GM21528 (cell line): ENCODE measurements around the gene NIPAL4.
"Not testable (repeated sequence)": the region's sequence is repeated elsewhere in the genome, so short reads cannot be mapped to it uniquely, and the experiment has no call there.

ENCODE experiments used
- ATAC-seq: cut with Tn5 transposase; IDR thresholded peaks from one replicate; pipeline ENCODE4 v1.9.1; 2021; ENCODE audit warnings: mild to moderate bottlenecking, moderate library complexity; ENCODE audit not compliant: unreplicated experiment, low FRiP score

Gene NIPAL4

DNA sequence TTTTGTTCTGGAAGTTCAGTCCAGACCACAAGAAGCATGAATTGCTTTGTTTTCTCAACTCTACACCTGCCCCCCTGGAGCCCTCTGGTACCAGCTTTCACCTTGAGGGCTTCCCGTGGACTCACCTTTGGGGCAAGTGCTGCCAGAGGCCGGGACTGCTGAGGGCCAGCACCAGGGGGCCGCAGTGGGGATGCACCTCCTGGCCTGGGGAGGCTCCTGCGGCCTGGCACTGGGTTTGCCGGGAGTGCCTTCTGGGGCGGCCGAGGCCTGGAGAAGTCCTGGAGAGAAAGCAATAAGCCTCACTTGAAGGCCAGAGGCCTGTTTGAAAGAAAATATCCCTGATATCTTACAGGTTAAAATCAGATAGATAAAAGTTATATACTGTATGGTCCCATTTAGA lies 21.7 kb downstream of the NIPAL4 start:
- ATAC-seq, result no peak

DNA sequence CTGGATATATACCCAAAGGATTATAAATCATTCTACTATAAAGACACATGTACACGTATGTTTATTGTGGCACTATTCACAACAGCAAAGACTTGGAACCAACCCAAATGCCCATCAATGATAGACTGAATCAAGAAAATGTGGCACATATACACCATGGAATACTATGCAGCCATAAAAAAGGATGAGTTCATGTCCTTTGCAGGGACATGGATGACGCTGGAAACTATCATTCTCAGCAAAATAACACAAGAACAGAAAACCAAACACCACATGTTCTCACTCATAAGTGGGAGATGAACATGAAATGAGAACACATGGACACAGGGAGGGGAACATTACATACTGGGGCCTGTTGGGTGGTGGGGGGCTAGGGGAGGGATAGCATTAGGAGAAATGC lies 22.7 kb downstream of the NIPAL4 start:
- not testable (repeated sequence) for ATAC-seq

DNA sequence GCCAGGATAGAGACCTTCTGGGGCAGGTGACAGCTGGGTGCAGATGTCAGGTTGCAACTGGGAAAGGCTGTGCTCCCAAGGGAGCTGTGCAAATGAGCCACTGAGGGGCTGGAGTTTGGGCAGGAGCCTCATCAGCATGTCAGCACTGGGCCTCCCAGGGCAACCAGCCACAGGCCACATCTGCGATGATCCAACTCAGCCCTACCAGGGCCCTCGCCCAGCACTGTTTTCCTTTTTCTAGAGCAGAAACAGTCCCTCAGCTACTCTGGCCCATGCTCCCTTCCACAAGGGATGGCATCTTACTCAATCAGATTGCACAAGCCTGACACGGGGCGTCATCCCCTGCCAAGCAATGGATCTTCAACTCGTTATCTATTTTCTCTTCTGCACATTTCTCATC lies 24.8 kb downstream of the NIPAL4 start:
- no peak for ATAC-seq

DNA sequence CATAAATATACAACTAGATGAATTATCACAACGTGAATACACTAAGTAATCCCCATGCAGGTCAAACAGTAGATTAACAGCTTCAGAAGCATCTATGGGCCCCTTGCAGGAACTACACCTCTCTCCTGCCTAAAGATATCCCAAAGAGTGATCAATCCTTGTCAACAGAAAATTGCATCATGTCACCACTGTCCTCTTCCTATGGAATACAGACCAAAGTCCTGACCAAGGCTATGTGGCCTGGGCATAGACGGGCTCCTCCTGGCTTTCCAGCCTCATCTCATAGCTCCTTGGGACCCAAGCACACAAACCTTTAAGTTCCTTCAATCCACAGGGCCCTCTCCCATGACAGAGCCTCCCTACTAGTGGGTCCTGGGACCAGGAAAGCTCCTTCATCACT lies 25.3 kb downstream of the NIPAL4 start:
- no peak for ATAC-seq

DNA sequence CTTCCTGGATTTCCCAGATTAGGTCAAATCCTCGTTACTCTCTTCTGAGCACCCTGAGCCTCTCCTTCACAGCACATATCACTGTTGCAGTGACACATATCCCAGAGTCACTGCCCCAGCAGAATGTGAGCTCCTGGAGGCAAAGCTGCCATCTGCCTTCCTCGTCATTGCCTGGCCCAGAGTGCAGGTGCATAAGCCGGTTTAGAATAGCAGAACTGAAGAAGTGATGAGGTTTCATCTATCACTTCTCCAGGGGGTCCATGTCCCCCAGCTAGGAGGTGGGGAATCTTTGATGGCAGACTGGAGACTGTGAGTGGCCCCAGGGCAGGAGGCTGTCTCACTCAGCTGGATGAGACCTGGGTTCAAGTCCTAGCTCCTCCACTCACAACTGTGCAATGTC lies 25.8 kb downstream of the NIPAL4 start:
- ATAC-seq, result peak; percentile 41

DNA sequence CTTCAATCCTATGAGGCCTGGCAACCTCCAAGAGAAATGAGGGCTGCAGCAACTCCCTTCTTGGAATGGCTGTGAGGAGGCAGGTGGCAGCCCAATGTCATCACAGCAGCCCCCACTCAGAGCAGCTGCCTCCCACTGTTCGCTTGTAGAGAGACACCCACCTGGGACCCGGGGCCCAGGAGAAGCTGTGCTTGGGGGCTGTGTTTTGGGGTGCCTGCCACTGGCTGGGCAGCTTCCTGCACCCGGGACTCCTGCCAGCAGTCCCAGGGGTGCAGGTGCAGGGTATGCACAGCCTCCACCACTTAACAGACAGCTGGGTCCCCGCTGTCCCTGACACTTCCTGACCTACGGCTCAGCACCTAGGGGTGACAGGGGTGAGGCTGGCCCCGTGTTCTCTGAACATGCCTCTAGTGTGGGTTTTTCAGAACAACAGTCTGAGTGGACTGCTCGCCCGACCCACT lies 26.2 kb downstream of the NIPAL4 start:
- peak; percentile 60 for ATAC-seq

DNA sequence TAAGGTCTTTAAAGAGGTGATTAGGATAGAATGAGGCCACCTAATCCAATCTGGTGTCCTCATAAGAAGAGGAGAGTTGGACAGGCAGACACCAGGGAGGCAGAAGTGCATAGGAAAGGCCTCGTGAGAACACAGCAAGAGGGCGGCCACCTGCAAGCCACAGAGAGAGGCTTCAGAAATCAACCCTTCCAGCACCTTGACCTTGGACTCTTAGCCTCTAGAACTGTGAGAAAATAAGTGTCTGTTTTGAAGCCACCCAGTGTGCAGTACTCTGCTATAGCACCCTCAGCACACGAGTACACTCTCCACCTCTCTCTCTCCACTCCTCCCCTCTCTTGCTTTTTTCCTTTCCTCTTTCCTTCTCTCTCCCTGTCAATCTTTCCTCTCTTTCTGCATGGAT lies 26.8 kb downstream of the NIPAL4 start:
- peak; percentile 35 for ATAC-seq

DNA sequence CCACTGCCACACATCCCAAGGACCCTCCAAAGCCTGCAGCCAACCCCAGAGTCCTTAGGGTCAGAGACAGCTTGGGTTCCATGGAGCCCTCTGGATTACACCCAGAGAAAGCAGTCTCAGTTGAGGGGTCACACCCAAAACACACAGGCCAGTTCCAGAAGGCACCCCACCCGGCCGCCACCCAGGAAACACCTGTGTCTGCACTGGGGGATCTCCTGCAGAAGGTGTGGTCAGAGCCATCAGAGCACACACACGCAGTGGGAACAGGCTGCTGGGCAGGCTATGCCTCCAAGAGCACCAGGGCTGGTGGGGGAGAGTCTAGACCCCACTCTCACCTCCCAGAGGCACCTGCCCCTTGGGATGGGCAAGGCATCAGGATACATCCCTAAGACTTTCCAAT lies 27.3 kb downstream of the NIPAL4 start:
- ATAC-seq, result peak; percentile 60

DNA sequence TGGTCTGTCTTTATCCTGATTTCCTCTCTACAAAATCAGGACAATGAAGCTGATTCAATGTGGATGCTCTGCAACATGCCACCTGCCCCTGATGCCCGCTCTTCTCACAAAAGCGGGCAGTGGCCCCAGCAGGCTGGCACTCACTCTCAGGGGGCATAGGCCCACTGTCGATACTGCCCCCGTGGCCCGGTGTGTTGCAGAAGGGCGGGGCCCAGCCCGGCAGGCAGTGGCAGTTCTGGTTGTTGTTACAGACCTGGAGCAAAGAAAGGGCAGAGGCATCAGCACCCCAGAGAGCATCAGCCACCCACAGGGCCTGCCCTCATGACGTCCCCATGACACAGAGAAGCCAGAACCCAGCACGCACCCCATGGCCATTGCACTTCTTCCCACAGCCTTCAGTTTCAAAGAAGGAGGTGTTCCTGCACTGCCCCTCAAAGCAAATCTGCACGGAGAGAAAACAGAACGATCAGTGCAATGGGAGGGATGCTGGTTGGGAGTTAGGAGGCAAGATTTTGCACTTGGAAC lies 31.5 kb downstream of the NIPAL4 start:
- ATAC-seq, result no peak

DNA sequence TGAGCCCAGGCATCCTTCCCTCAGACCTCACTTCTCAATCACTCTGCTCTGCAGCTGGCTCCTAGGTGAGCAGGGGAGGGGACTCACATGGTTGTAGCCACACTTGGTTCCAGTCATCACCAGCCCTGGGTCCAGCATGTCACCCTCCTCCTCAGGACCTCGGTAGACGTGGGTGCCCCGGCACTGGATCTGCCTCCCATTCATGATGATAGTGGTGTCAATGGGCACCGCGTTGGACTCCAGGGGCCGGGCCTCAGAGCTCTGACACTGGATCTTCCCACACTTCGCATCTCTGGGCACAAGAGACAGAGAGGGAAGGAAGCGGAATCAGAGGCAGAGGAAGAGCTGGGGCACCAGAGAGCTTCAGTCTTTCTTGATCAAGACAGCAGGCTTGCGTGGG lies 32.9 kb downstream of the NIPAL4 start:
- ATAC-seq, result no peak

DNA sequence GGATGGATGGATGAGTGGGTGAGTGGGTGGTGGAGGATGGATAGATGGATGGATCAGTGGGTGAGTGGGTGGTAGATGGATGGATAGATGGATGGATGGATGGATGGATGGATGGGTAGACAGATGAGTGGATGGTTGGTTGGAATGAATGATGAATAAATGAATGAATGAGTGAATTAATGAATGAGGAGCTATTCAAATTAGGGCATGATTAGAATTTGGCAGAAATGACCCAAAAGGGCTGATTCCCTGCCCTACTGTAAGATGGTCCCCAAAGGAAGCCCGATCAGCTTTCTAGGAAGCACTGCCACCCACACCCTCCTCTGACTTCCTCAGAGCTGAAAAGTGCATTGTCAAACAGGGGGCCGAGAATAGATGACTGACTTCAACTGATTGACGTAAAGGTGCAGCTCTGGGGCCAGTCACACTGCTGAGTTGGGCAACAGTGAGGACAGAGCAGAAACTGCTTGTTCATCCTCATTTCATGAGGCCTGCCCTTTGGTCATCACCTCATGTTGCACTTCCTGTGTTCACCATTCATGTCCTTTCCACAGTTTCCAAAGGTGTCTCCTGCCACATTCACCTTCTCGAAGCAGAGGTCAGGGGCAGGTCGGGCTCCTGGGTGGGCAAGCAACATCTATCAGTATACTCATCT lies 34.3 kb downstream of the NIPAL4 start:
- ATAC-seq, result no peak

DNA sequence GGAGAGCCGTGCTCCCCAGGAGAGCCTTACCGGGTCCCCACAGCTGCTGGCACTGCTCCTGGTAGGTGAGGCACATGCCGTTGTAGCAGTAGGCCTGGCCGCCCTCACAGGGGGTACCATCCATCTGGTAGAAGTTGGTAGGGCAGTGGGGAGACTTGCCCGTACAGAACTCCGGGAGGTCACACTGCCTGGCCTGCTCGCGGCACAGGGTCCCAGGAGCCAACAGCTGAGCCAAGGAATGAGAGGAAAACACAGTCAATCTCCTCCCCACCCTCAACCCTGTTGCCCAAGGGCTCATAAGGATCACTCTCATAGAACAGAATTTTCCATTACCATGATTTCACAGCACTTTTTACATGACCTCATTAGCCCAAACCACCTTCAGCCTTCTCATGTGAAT lies 36.9 kb downstream of the NIPAL4 start:
- no peak for ATAC-seq

DNA sequence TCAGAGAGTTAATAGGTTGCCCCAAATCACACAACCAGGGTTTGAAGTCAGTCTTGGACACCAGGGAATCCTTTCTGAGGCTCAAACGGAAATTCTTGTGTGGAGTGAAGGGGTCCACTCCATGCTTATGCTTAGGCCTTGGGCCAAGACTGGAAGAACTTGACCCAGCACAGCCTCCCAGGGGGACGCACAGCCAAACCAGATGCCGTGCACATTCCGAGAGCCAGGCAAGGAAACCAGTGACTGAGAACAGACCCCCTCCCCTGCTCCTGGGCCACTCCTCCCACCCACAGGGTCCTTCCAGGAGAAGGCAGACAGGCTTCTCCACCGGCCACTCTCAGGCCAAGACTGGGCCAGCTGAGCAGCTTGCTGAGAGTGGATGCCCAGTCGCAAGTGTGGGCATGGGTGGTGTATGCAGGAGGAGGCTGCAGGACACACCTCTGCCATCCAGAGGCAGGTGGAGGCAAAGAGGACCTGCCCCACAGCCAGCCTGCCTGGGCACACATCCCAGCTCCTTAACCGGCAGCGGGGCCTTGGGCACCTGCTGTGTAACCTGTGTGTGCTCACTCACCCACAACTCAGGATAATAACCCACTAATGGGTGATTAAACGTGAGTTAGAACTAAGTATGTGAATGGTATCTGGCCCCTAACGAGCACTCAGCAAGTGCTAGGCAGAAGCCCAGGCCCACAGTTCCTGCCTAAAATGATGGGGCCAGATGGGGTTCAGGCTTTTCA lies 38.0 kb downstream of the NIPAL4 start:
- no peak for ATAC-seq

DNA sequence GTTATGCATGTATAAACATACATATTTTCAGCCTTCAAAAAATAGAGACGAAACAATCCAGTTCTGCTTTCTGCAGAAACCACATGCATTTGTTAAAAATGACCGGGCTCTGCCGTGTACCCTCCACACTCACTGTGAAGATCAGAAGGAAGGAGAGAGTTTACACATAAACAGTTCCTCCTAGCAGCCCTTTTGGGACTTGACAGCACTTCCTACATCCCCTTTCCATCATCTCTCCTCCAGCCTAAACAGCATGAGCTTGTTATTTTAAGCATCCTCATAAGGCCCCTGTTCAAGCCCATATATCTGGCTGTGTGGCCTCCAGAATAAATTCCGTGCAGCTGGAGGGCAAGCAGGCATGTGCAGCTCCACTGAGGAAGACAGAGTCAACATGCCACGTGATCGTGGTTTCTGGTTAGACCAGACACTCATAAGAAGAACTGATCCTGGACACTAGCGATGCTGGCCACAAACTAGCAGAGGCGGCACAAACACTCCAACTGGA lies 42.2 kb downstream of the NIPAL4 start:
- ATAC-seq, result peak; percentile 81

DNA sequence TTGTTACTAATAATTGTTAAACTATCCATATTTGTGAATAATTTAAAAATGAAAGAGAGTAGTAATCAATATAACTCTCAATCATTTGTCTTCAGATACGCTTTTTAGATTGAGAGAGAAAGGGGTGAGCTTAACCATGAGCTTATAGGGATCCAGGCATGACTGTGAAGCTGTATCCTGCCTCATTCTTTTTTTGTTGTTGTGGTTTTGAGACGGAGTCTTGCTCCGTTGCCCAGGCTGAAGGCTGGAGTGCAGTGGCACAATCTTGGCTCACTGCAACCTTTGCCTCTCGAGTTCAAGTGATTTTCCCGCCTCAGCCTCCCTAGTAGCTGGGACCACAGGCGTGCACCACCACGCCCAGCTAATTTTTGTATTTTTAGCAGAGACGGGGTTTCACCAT lies 44.0 kb downstream of the NIPAL4 start:
- ATAC-seq, result no peak

DNA sequence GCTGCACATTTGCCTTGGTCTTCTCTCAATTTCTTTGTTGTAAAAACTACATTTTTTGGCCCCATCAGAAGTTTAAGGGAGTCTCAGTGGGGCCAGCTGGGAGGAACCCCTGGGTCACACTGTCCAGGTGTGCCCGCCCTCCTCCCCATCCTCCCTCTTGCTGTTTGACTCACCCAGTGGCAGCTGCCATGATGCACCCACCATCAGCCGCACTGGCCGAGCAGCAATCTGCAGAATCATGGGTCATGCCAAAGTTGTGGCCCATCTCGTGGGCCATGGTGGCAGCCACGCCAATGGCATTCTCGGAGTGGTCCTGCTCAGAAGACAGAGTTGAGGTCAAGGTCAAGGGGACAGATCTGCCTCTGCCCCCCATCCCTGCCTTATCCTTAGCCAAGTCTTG lies 45.5 kb downstream of the NIPAL4 start:
- no peak for ATAC-seq

DNA sequence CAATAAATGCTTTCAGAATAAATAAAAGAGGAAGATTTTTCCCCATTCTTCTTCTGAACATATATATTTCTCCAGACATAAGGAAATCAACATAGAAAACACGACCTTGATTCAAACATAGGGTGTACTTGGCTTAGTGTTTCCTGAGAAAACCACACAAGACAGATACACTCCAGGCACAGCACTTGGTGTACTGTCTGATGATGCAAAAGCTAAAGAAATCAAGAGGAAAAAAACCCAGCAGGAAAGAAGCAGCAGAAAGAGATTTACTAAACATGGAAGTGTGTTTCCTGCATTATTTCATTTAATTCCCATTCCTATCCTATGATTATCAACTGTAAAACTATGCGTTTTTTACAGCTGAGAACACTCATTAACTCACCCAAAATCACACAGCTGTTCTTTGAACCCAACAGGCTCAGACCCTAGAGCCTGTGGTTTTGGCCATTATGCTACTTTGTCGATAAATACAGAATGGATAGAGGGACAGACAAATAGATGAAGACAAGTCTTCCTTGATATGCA lies 46.1 kb downstream of the NIPAL4 start:
- ATAC-seq, result no peak

DNA sequence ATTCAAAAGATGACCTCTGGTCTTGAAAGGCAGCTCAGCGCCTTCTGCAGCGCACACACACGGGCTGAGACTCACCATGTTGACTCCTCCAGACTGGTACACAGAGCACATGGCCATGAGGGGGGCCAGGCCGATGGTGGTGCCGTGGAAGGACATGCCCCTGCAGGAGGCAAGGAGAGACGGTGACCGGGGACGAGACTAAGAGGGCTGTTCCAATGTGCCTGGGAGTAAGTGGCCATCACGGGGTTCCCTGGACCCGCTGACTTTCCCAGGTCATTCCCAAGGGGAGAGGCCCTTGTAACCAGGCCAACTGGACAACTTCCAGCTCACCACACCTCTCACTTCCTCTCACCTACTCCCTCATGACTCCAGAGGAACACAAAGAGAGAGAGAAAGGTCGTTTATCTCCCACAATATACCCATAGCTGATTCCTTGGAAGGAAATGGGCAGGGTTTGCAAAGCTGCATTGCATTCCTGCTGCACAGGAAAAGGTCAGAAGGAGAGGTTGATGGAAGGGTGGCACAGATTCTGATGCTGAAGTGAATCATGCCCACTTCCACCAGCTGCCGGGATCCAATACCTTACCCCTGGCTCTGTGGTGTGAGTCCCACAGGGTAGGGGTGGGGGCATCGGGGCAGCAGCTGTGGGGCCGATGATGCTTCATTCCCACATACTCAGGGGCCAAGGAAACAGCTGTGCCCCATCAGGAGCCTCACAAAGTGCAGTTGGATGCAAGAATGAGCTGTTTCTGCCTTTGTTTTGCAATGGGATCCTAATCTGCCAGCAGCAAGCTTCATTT lies 47.2 kb downstream of the NIPAL4 start:
- ATAC-seq, result no peak

DNA sequence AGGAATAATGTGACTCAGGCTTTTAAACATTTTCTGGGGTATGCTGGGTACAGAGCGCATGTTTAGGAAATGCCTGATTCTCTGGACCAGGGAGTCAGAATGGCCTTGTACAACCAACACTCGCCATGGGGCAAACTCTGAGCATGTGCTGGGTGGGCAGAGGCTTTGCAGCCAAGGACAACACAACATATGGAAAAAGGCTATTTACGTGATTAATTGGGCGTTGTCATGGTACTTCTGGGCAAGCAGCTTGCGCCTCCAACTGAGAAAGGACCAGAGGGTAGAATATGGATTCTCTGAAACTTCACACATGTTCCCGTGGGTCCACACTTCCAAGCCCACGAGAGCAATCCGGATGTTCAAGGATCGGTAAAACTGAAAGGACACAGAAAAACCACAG lies 49.1 kb downstream of the NIPAL4 start:
- ATAC-seq, result no peak

DNA sequence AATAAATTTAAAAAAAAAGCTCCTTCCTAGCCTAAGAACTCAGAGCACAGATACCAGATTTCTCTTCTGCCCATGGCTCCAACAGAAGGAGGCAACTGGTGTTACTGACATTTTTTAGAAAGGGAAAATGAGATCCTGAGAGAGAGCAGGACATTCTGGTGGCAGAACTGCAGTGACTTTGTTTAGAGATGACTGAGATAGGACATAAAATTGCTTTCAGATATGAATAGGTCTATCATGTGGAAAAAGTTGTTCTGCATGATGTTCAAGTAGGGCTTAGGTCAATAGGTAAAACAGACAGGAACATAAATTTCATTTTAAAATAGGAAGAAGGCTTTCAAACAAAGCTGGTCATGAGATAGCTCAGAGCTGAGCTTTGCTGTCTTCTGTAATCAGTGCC lies 49.6 kb downstream of the NIPAL4 start:
- ATAC-seq, result no peak

DNA sequence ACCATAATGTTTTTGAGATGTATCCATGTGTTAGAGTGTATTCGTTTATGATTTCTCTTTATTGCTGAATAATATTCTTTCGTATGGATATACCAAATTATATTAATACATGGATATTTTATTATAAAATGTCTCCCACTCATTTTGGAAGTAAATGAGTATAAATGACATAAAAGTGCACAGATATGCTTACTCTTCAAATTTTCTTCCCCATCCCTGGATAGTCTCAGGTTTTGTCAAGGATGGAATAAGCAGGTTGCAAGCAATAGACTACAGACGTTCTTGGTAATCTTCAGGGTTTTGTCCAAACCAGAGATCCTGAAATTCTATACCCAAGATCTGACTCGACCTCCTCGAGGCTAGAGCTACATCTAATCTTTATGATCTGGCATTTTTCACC lies 50.7 kb downstream of the NIPAL4 start:
- no peak for ATAC-seq
